TTC549 (cell line): Measurements from ENCODE around the gene CCDC158.
A peak's percentile ranks its signal among the peaks of the same experiment; 100 is the strongest.
"Not testable (repeated sequence)": the region's sequence is repeated elsewhere in the genome, so short reads cannot be mapped to it uniquely, and the experiment has no call there.

Experiments used
- FAIRE-seq: peaks from 2 replicates; lab custom pipeline; 2012; peaks lifted over from hg19 to GRCh38; lab: Jason Lieb, UNC

Gene CCDC158

DNA sequence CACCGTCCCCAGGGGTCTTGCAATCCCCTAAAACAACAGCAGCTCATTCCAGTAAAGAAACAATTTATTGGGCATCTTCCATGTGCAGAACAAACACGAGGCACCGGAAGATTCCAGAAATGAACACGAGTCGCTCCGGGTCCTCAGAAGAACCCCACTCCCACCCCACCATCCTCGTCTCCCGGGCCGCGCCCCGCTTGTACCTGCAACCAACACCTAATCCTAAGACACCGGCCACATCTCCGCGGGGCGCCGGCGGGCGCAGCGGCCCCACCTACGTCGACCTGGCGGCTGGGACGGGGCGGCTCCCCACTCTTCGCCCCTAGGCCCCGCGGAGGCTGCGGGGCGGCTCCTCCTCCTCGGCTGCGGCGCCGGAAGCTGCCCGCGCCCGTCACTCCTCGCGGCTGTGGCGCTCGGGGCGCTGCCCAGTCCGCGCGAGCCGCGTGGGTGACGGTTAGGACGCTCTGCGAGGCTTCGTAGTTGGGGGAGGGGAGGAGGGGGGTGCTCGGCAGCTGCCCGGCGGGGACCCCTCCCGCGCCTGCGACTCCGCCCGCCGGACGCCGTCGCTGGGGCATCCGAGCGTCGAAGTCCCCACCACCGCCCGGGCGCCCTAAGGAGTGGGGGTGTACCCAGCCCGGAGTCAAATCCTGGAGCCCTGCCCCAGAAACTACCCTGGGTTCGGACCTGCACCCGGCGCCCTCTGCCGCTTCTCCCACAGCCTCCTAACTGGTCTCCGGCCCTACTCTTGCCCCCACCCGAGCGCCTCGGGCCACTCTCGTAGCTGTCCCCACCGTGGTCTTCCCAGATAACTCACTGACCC, at the start of gene CCDC158:
Gene CCDC158, minus strand, starts transcription at position 380 of the 820 bp plus-strand sequence. CDS start 17,934 bp downstream, outside the sequence.
- no peak for FAIRE-seq

DNA sequence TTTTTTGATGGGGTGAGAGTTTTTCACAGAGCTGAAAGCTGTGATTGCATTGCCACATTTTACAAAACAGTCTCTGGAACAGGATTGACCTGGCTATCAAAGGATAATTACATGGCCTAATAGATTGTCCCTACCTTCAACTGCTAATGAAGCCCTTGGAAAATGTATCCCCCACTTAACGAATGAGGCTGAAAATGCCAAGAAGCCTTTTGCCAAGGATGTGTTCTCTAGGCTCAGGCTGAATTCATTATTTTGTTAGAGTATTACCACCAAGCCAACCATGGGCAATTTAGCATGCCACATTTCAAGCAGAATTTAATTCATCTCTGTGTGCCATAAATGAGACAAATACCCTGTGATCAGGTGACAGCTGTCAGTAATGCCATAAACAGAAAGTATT, 49.6 kb upstream of the CCDC158 start:
- no peak for FAIRE-seq

DNA sequence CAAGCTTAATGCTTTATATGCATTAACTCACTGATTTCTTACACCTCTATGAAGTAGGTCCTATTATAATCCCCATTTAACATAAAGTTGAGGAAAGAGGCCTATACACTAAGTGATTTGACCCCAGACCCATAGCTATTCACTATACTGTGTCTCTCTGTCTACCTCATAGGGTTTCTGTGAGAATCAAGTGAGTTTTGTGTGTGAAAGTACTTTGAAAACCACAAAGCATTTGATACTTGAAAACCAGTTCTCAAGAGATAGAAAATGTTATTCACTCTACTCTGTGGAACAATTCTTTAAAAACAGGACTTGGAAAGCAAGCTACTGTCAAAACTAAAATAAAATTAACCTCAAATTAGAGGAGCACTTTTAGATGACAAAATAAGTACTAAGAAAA, 49.1 kb upstream of the CCDC158 start:
- no peak for FAIRE-seq

DNA sequence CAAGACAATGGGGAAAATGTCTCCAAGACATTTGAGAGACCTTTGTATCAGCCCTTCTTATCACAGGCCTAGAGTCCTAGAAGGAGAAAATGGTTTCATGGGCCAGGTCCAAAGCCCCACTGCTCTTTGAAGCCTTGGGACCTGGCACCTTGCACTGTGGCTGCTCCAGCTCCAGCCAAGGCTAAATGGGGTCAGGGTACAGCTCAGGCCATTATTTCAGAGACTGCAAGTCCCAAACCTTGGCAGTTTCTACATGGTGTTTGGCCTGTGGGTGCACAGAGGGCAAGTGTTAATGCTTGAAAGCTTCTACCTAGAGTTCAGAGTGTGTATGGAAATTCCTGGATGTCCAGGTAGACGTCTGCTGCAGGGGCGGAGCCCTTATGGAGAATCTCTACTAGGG, 42.6 kb upstream of the CCDC158 start:
- FAIRE-seq = no peak

DNA sequence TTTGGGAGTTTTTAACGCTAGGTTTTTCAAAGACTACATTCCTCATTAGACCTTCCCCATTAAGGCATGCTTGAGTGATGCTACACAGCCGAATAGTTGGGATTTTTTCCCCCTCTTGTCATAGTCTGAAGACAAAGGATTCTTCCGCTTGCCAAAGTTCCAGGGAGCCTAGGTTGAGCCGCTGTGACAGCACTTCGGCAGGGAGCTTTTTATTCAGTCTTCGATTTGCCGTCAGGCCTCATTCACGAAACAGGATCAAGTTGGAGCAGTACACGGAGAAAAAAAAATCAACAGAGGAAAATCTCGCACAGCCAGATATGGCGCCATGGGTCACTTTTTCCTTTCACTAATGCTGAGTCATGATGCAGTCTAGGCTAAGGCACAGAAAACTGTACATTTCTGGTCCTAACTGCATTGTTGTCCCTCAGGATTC, 38.4 kb upstream of the CCDC158 start:
- FAIRE-seq = peak; percentile 98

DNA sequence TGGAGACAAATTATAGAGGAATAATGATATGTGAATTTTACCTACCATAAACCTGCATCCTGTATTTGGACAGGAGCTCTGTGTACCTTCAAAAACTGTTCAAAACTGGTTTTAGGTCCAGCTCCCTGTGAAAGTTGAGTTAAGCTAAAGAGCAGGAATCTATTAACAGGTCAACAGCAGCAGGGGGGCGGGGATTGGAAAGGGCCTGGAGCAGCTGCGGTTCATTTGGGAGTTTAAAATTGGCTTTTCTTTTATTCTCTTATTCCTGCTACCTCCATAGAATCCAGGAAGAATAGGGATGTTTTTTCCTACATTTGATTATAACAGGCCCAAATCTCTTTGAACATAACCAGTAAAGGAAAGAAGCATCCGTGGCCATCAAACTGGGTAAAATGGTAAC, 37.9 kb upstream of the CCDC158 start:
- FAIRE-seq = no peak

DNA sequence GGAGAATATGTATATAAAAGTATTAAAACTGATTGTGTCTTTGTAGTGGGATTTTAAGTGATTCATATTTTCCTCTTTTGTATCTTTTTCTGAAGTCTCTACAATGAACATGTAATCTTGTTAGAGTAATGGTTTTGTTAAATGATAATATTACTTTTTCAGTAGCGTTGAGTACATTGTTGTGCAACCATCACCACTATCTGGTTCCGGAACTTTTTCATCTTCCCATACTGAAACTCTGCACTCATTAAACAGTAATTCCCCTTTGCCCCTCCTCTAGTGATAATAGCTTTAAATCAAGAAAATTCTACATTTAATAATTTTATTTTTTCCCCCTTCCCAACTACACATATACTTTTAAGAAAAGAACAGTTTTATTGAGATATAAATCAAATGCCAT, 37.4 kb upstream of the CCDC158 start:
- no peak for FAIRE-seq

DNA sequence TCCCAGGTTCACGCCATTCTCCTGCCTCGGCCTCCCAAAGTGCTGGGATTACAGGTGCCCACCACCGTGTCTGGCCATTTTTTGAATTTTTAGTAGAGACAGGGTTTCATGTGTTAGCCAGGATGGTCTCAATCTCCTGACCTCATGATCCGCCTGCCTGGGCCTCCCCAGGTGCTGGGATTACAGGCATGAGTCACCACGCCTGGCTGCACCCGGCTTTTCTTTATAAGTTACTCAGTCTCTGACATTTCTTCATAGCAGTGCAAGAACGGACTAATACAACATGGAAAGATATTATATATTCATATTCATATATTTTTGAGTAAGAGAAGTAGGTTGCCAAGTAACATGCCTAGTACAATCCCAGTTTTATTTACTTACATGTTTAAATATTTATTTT, 36.9 kb upstream of the CCDC158 start:
- FAIRE-seq = no peak

DNA sequence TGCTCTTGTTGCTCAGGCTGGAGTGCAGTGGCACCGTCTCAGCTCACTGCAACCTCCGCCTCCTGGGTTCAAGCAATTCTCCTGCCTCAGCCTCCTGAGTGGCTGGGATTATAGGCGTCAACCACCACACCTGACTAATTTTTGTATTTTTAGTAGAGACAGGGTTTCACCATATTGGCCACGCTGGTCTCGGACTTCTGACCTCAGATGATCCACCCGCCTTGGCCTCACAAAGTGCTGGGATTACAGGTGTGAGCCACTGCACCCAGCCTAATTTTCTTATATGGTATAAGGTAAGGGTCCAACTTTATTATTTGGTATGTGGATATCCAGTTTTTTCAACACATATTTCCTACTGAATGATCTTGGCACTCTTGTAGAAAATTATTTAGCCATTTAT, 33.1 kb upstream of the CCDC158 start:
- FAIRE-seq = not testable (repeated sequence)

DNA sequence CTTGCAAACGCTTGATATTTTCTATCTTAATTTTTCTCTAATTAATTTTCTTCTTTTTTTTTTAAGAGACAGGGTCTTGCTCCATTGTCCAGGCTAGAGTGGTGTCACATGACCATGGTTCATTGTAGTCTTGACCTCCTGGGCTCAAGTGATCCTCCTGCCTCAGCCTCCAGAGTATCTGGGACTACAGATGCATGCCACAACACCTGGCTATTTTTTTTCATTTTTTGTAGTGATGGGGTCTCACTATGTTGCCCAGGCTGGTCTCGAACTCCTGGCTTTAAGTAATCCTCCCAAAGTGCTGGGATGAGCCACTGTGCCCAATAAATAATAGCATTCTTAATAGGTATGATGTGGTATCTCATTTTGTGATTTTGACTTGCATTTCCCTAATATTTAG, 32.3 kb upstream of the CCDC158 start:
- FAIRE-seq = no peak

DNA sequence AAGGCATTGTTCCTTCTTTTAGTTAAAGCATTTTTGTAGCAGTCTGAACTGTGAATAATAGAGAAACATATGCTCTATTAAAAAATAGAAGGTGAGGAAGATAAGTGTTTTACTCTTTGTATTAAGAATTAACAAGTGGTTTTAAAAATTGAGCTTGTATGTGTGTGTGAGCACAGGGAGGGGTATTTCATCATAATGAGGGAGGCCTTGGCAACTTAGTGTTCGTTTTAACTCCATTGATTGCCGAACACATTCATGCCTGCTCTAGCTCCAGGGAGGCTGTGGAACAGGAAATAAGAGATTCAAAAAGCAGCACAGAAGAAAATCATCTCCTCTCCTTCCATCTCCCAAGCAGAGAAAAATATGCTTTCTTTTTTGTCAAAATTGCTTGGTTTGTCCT, 28.9 kb upstream of the CCDC158 start:
- no peak for FAIRE-seq

DNA sequence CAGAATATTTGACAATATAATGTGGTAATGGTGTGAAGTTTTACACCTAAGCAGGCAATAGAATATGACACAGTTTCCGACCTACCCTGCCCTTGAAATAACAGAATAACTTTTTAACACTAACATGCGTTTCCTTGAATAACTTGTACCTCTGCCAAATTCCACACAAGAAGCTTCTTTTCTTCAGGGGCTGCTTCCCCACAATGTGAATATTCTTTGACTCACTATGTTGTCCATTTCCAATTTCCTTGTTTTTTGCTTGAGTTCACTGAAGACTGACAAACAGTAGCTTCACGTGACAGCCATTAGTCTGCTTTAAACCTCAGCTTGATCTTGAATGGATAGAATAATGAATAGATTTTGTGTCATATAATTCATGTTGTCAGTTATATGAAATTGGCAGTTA, 28.4 kb upstream of the CCDC158 start:
- no peak for FAIRE-seq

DNA sequence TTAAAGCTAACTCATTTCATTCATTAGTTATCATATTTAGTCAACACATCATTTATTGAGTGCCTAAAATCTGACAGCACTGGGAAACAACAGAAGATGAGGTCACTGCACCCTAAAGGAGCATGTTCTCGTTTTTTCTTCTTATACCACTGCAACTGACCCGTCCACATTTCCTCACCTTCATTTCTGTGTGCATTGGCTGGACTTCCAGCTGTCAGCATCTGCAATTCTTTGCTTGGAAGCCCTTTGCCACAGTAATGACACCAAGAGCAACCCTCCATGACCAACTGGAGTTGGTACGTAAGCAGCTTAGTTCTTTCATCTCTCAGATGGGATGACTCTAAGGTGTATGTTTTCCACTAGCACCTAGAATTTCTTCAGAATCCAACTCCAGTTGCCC, 27.3 kb upstream of the CCDC158 start:
- FAIRE-seq = no peak

DNA sequence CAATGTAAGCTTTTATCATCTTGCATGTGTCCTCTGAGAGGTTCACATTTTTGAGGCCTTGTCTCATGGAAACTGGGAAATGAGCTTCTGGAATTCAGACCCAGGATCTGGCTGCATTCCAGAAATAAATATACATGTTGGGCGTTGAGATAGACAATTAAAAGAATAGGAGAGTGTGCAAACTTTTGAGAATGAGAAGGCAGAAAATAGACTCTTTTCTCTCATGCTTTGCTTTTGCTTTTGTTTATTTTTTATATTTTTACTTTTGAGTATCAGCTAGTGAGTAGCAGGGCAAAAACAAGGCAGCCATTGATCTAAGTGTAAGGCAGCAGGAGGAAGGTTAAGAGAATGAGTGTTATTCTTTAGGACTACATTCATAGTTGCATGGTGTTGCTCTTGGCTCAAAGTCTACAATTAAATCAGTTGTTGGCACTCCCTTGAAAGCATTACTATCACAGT, 26.5 kb upstream of the CCDC158 start:
- no peak for FAIRE-seq

DNA sequence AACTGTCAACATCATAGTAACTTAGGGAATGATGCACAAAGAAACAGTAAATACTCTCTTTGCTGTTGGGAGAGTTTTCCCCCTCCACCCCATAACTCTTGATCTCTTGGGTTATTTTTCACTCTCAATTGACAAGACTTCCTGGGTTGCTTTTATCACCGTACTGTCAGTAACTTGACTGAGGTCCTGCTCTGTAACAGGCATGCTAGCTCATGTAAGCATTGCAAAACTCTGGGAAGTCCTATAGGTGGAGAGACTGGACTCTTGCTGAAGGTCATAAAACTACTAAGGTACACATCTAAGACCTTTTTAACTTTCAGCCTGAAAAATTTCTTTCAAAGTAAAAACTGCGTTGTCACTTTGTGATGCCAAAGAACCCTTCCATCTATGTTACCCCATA, 25.0 kb upstream of the CCDC158 start:
- no peak for FAIRE-seq

DNA sequence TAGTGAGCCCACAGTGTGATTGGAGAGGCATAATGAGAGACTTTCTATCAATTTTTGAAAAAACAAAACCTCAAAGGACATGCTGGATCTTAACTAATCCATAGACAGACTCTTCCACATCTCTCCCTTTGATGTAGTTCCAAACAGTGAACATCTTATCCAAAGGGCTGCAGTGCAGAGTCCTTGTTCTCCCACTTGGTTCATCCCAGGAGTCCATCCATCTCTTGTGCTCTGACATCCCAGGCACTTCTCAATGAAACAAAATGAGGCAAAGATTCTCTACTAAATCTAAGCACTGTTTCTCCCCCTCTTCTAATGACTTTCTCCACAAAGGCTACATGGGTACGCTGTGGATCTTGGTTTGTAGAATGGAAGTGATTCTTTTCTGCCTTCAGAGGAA, 22.4 kb upstream of the CCDC158 start:
- no peak for FAIRE-seq

DNA sequence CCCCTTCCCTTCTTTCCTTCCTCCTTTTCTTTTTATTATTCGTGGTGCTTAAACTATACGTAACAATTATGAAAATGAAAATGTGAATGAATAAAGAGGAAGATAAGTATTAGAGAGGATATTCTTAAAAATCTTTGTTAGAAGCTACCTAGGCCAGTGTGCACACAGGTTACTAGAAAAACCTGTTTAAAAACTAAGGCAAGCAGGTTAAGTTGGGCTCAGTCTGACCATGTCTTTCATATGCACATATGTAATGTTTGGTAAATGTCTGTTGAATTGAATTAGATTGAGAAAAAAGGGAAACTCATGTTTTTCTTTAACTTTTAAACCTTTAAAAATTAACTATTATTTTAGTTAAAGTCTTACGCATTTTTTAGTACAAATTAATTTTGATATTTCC, 21.9 kb upstream of the CCDC158 start:
- peak; percentile 28 for FAIRE-seq

DNA sequence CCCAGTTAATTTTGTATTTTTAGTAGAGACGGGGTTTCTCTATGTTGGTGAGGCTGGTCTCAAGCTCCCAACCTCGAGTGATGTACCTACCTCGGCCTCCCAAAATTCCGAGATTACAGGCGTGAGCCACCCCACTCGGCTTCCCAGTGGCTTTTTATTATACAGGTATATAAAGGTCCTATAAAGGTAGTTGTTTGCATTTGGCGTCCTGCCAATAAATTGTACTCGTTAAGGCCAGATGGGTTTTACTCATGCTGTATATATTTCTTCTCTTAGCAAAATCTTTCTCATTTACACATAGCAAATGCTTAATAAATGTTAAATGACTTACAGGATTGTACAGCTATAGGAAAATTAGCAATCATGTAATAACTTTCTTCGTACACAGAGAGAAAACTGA, 20.9 kb upstream of the CCDC158 start:
- no peak for FAIRE-seq

DNA sequence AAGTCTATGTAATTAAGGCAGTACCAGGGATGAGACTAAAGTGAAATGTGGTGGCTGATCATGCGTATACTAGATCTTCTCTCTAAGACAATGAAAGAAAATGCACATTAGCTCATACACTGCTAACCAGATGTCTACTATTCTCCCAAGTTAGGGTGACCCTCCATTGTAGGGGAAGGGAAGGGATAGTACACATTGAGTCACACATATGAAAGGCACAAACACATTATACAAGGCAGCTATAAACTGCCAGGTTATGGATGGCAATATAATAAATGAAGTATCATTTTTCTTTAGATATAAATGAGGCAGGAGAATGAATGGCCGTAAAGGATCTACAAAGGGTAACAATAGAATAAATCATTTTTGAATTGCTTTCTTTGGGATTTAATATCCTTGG, 18.6 kb upstream of the CCDC158 start:
- FAIRE-seq = no peak

DNA sequence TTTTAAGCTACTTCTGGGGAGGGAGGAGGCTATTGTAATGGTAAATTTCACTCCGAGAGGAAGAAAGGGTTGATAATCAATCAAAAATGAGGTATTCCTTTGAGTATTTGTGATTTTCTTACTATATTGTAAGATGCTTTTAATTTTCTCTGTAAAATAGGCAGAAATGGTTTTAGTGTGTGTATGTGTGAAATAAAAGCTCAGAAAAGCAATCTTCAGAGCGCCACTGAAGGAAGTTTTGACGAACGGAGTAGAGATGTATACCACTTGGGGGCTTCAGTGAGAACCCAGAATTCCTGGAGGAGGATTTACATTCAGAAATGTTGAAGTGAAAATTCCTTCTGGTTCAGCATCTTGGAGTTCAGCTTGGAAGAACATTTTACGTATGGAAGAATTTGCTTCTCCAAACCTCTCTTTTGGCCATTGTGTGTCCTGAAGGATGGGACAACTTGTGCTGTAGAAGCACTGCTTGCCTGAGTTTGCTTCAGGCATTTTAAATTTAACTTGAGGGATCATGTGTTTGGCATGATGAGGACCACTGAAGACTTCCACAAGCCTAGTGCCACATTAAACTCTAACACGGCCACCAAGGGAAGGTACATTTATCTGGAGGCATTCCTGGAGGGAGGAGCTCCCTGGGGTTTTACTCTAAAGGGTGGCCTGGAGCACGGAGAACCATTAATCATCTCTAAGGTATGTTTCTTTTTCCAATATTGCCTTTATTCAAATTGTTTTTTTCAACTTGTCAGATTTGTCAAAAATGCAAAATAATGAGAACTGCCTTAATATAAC, 14.8 kb upstream of the CCDC158 start:
- peak; percentile 74 for FAIRE-seq

DNA sequence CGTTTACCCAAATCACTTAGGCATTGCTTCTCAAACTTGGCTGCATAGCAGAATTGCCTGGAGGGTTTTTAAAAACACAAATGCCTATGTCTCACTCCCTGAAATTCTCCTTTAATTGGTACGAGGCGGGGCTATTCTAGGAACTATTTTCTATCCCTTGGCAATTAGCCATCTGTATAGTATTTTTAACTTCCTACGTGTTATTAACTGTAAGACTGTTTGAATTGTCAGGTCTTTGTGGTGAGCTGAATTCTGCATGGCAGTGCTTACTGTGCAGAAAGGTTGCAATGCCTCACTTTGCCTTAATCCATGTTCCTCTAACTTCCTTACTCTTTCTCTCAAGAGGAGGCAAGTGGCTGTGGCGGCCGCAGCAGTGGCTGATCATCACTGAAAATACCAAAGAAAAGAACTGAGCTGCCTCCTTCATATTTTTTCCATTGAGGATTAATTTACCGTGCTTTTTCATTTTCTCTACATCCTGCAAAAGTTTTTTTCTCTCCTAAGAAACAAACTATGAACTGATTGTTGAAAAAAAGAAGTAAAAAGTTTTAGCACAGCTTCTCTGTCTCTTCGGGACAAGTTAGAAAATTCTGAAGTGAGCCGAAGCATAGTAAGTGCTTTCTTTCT, 14.1 kb upstream of the CCDC158 start, which contains the start of gene SHROOM3:
Gene SHROOM3, plus strand, starts transcription at position 329 of the 627 bp plus-strand sequence. CDS start 824 bp downstream, outside the sequence.
- FAIRE-seq = peak; percentile 87

DNA sequence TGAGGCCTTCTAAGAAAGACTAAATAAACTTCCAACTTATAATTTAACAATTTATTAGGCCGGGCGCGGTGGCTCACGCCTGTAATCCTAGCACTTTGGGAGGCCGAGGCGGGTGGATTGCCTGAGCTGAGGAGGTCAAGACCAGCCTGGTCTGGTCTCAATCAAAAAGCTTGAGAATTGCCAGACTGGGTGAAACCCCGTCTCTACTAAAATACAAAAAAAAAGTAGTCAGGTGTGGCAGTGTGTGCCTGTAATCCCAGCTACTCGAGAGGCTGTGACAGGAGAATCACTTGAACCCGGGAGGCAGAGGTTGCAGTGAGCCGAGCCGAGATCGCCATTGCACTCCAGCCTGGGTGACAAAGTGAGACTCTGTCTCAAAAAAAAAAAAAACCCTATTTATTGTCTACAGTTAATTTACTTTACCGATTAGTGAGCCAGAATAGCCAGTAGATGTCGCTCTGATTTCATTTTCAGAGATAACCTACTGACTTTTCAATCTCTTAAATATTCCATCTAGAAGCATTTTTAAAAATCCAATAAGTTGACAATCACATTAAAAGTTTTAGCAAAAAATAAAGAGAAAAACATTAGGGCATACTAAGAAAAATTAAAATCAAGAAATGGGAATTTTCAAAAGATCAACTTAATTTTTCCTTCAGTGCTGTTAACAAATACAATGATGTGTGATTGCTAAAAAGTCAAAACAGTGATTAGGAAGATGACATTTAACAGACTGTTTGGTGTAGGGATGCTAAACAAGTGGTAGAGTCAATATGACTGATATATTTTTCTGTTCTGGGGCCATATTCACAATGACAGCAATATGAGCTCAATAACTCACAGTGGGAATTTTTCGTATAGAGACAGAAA, 9.8 kb upstream of the CCDC158 start:
- FAIRE-seq = peak; percentile 96
